Endothelial cell of umbilical vein (primary cell): Measurements from ENCODE around the gene HMGXB4. TPM values are rescaled to one million over a fixed set of nuclear protein-coding genes. Genes with fewer than 3 reads are reported as not detected.

Experiments
- BruUV-seq: library from RNA; stranded (reverse); fragments of 400-500 nt; replicated peaks from 2 replicates; lab custom pipeline; 2021; lab: Mats Ljungman, UMichigan
- CTCF ChIA-PET: fragments of 300-600, 350-600 bp; sonication (Branson Sonifier 250); formaldehyde crosslinking; loops from one replicate; lab custom pipeline; 2021; ENCODE audit warnings: antibody characterized with exemption, inconsistent platforms; lab: Charles Lee
- POLR2A ChIA-PET: fragments of 300-600, 350-600 bp; sonication (Branson Sonifier 250); formaldehyde crosslinking; loops from one replicate; lab custom pipeline; 2021; ENCODE audit warnings: antibody characterized with exemption, inconsistent platforms; lab: Charles Lee
- DNase-seq: peaks from one replicate; pipeline ENCODE4 v3.0.0-alpha.2; 2011; ENCODE audit warnings: low read depth, low spot score
- FAIRE-seq: peaks from 2 replicates; lab custom pipeline; 2011; peaks lifted over from hg19 to GRCh38; lab: Jason Lieb, UNC
- H2AFZ ChIP-seq: 2 replicates; pipeline ENCODE4 v1.6.0; 2012; ENCODE audit warnings: low read depth, low read length, control low read depth, inconsistent platforms
- H3K27ac ChIP-seq: 2 replicates; pipeline ENCODE4 v1.5.1; 2011; ENCODE audit warnings: low read depth, mild to moderate bottlenecking, control low read depth, low read length, moderate library complexity; ENCODE audit not compliant: insufficient read depth
- H3K27me3 ChIP-seq, 2 experiments: 2 replicates each; pipeline versions ENCODE4 v1.6.0 to v1.6.1; 2011; ENCODE audit warnings: low read length in 2 of 2, mixed read lengths in 1 of 2; ENCODE audit not compliant: control insufficient read depth in 2 of 2, insufficient read depth in 2 of 2
- H3K36me3 ChIP-seq, 2 experiments: 2 replicates in 1 of 2; 3 replicates in 1 of 2; pipeline ENCODE4 v1.5.1; 2011; ENCODE audit warnings: low read length in 2 of 2, mild to moderate bottlenecking in 1 of 2, moderate library complexity in 1 of 2; ENCODE audit not compliant: control insufficient read depth in 2 of 2, insufficient read depth in 2 of 2; ENCODE audit errors: extremely low read depth in 1 of 2
- H3K4me1 ChIP-seq: 3 replicates; pipeline ENCODE4 v1.5.1; 2011; ENCODE audit warnings: mild to moderate bottlenecking, low read length; ENCODE audit not compliant: control insufficient read depth, insufficient read depth; ENCODE audit errors: extremely low read depth
- H3K4me2 ChIP-seq: 2 replicates; pipeline ENCODE4 v1.6.1; 2011; ENCODE audit warnings: low read length, control low read depth, mixed read lengths; ENCODE audit not compliant: insufficient read depth
- H3K4me3 ChIP-seq, 3 experiments: fragments of 200-600 bp in 1 of 3; sonication (generic), shearing (Covaris generic) in 1 of 3; replicated peaks in 1 of 3; 2 replicates each; pipeline ENCODE4 v1.5.1; 2011 to 2016; ENCODE audit warnings: control low read depth in 3 of 3, low read length in 3 of 3, mild to moderate bottlenecking in 2 of 3, inconsistent platforms in 1 of 3, low read depth in 1 of 3, moderate library complexity in 1 of 3; ENCODE audit not compliant: insufficient read depth in 1 of 3
- H3K79me2 ChIP-seq: 2 replicates; pipeline ENCODE4 v1.6.0; 2012; ENCODE audit warnings: low read length, inconsistent platforms; ENCODE audit not compliant: control insufficient read depth, insufficient read depth
- H3K9ac ChIP-seq: replicated peaks from 2 replicates; pipeline ENCODE3; 2011; ENCODE audit warnings: low read length, control low read depth; ENCODE audit not compliant: insufficient read depth; ENCODE audit errors: extremely low read depth
- H3K9me1 ChIP-seq: replicated peaks from 3 replicates; pipeline ENCODE4 v1.6.0; 2011; ENCODE audit warnings: mild to moderate bottlenecking, low read length; ENCODE audit not compliant: control insufficient read depth, insufficient read depth; ENCODE audit errors: extremely low read depth
- H3K9me3 ChIP-seq: replicated peaks from 2 replicates; pipeline ENCODE4 v1.5.1; 2012; ENCODE audit warnings: low read length, inconsistent platforms; ENCODE audit not compliant: control insufficient read depth, insufficient read depth
- H4K20me1 ChIP-seq: replicated peaks from 2 replicates; pipeline ENCODE3; 2011; ENCODE audit warnings: mild to moderate bottlenecking, low read length; ENCODE audit not compliant: control insufficient read depth, insufficient read depth; ENCODE audit errors: extremely low read depth
- CTCF ChIP-seq, 2 donors: IDR thresholded peaks; 1 replicate in 1 of 2; 2 replicates in 1 of 2; pipeline ENCODE4 v1.5.1; 2011; ENCODE audit warnings: low read length in 2 of 2, mild to moderate bottlenecking in 2 of 2, moderate library complexity in 2 of 2, control low read depth in 1 of 2, inconsistent platforms in 1 of 2, low read depth in 1 of 2; ENCODE audit not compliant: insufficient read depth in 1 of 2; ENCODE audit errors: extremely low read depth in 1 of 2
- EZH2 ChIP-seq: IDR thresholded peaks from 2 replicates; pipeline ENCODE4 v1.6.1; 2012; ENCODE audit warnings: borderline replicate concordance, low read depth, mild to moderate bottlenecking, moderate library complexity, low read length, inconsistent platforms; ENCODE audit not compliant: severe bottlenecking
- FOS ChIP-seq: IDR thresholded peaks from 2 replicates; pipeline ENCODE4 v1.6.1; 2011; ENCODE audit warnings: mild to moderate bottlenecking, low read length, moderate library complexity, borderline replicate concordance; ENCODE audit not compliant: insufficient read depth
- GATA2 ChIP-seq: IDR thresholded peaks from 2 replicates; pipeline ENCODE4 v1.7.0; 2011; ENCODE audit warnings: low read depth, mild to moderate bottlenecking, moderate library complexity, mixed read lengths, low read length; ENCODE audit not compliant: insufficient read length, insufficient read depth
- JUN ChIP-seq: IDR thresholded peaks from 2 replicates; pipeline ENCODE4 v1.6.1; 2011; ENCODE audit warnings: borderline replicate concordance, low read depth; ENCODE audit not compliant: insufficient read length, insufficient read depth
- MAX ChIP-seq: IDR thresholded peaks from 2 replicates; pipeline ENCODE4 v1.6.1; 2011; ENCODE audit not compliant: insufficient read depth, insufficient read length
- MYC ChIP-seq: IDR thresholded peaks from one replicate; pipeline ENCODE4 v1.6.1; 2011; ENCODE audit warnings: mild to moderate bottlenecking, low read depth, low read length
- POLR2A ChIP-seq: IDR thresholded peaks from 2 replicates; pipeline ENCODE4 v1.6.1; 2012; ENCODE audit warnings: low read depth, mild to moderate bottlenecking, control low read depth, low read length
- POLR2AphosphoS5 ChIP-seq: IDR thresholded peaks from 2 replicates; pipeline ENCODE4 v1.6.1; 2012; ENCODE audit warnings: low read depth, mild to moderate bottlenecking, control low read depth, low read length, moderate library complexity; ENCODE audit not compliant: insufficient read depth
- dilution Hi-C: fragments of 300-500 bp; cut with MboI; formaldehyde crosslinking; loops from one replicate; pipeline ENCODE4 v1.15.0; 2019; ENCODE audit warnings: low sequenced_read_pairs; ENCODE audit not compliant: extremely low pct_ligation_motif_present
- intact Hi-C: fragments of 100-400 bp; cut with micrococcal nuclease; formaldehyde crosslinking; loops from one replicate; pipeline ENCODE4 v1.10.0; 2022
- polyA plus RNA-seq, 4 experiments: library from polyadenylated mRNA; depleted of rRNA in 3 of 4; stranded (reverse) in 3 of 4; unstranded in 1 of 4; fragments of >200 nt; gene quantifications; 2 replicates each; pipeline versions ENCODE4 v1.2.1 to v1.2.3, GENCODE V29; 2011 to 2012; ENCODE audit warnings: missing spikeins in 1 of 4
- total RNA-seq: library from RNA; stranded (reverse); gene quantifications from 2 replicates; pipeline ENCODE4 v1.2.3, GENCODE V29; 2021

HMGXB4 gene
- total and polyA plus RNA-seq, 2 donors (not counting 3 experiments of a cell fraction or from before 2014, with no cell fraction given), result 12.2 to 30.5 TPM

GRCh38 chr22:35334004-35334403, 76.7 kb downstream of the HMGXB4 start:
- Histone ChIP-seq H3K4me1 (peaks cover 15% of the 10 kb centered on the region), H3K4me2 (no peak overlapping the region), H3K27me3 (no peaks in the 10 kb centered on the region), H4K20me1 (no peaks in the 10 kb centered on the region), H3K9ac (no peak overlapping the region), H3K27ac (no peak overlapping the region), H3K9me3 (no peaks in the 10 kb centered on the region), H3K36me3 (peaks cover 2 to 50% of the 10 kb centered on the region in 2 experiments), H3K4me3 (no peak overlapping the region), H3K79me2 (no peaks in the 10 kb centered on the region), H3K9me1 (no peaks in the 10 kb centered on the region), H2AFZ (no peak overlapping the region)
- ChIA-PET POLR2A (no interaction called here), CTCF (no interaction called here)
- no TSS peak for BruUV-seq
- intact Hi-C loops, result no loop called here
- no peak for DNase-seq
- no peak for TF ChIP-seq CTCF (IDR thresholded peaks at IDR 0.05; ENCODE audit: extremely low read depth in 1 of 2, insufficient read depth in 1 of 2, low read depth in 1 of 2, low read length in 2 of 2)
- no peak for TF ChIP-seq POLR2AphosphoS5
- TF ChIP-seq MAX, result no peak
- no peak for TF ChIP-seq EZH2
- no peak for TF ChIP-seq MYC
- TF ChIP-seq FOS, result no peak
- TF ChIP-seq JUN, result no peak
- TF ChIP-seq GATA2, result no peak
- TF ChIP-seq POLR2A, result no peak
- dilution Hi-C loops, result no loop called here
- no peak for FAIRE-seq
